HG03575 (cell line): ENCODE measurements around the gene ILK.

ENCODE experiments used
- ATAC-seq: cut with Tn5 transposase; IDR thresholded peaks from one replicate; pipeline ENCODE4 v1.9.1; 2021; ENCODE audit not compliant: unreplicated experiment, insufficient number of reproducible peaks, low FRiP score; ENCODE audit errors: extremely low read depth

The ILK gene

GRCh38 chr11:6603287-6604080 is at the start of gene ILK, which contains the start of gene RRP8:
TSS of gene ILK (plus strand) at chr11:6603774. CDS start at chr11:6604272, 498 bp downstream.
TSS of gene RRP8 (minus strand) at chr11:6603616. CDS start at chr11:6603502, 114 bp downstream.
- ATAC-seq, result no peak

GRCh38 chr11:6554828-6555706 is 48.5 kb upstream of the ILK start:
- no peak for ATAC-seq

GRCh38 chr11:6556139-6556949 is 47.2 kb upstream of the ILK start:
- ATAC-seq, result no peak

GRCh38 chr11:6557063-6557462 is 46.5 kb upstream of the ILK start:
- no peak for ATAC-seq

GRCh38 chr11:6557761-6558674 is 45.6 kb upstream of the ILK start:
- no peak for ATAC-seq

- no peak for ATAC-seq
Observed at GRCh38 chr11:6559369-6559768, 44.2 kb upstream of the ILK start.

GRCh38 chr11:6561288-6561687 is 42.3 kb upstream of the ILK start:
- ATAC-seq, result no peak

- ATAC-seq, result no peak
Observed at GRCh38 chr11:6563121-6563619, 40.4 kb upstream of the ILK start.

GRCh38 chr11:6563667-6564066 is 39.9 kb upstream of the ILK start:
- no peak for ATAC-seq

- ATAC-seq, result no peak
Observed at GRCh38 chr11:6565325-6565724, 38.2 kb upstream of the ILK start.

GRCh38 chr11:6565988-6566703 is 37.4 kb upstream of the ILK start:
- no peak for ATAC-seq

GRCh38 chr11:6566704-6567370 is 36.7 kb upstream of the ILK start:
- ATAC-seq, result no peak

GRCh38 chr11:6567371-6567745 is 36.2 kb upstream of the ILK start:
- no peak for ATAC-seq

- ATAC-seq, result no peak
Observed at GRCh38 chr11:6568191-6568918, 35.2 kb upstream of the ILK start.

GRCh38 chr11:6569706-6570105 is 33.9 kb upstream of the ILK start:
- ATAC-seq, result no peak

GRCh38 chr11:6570691-6571427 is 32.7 kb upstream of the ILK start:
- no peak for ATAC-seq
